Psoas muscle (tissue), 8 donors: ENCODE measurements around the gene NDUFB10. TPM values are rescaled to one million over a fixed set of nuclear protein-coding genes. Genes with fewer than 3 reads are reported as not detected.
"Not testable (repeated sequence)": the region's sequence is repeated elsewhere in the genome, so short reads cannot be mapped to it uniquely, and the experiment has no call there.

Experiments
- ATAC-seq, 4 donors: fragments of 200-7000 bp; cut with Tn5 transposase; one replicate each; pipeline ENCODE4 v1.9.1; 2020; ENCODE audit warnings: moderate library complexity in 3 of 4, mild to moderate bottlenecking in 2 of 4
- DNase-seq, 2 donors: peaks; one replicate each; pipeline ENCODE4 v3.0.0-alpha.2; 2020
- H3K27ac ChIP-seq: fragments of 200-600 bp; one replicate; pipeline ENCODE4 v1.8.0; 2022
- H3K27me3 ChIP-seq, 3 donors: fragments of 200-600 bp in 1 of 3; one replicate each; pipeline versions ENCODE4 v1.6.1 to v1.8.0; 2013 to 2022; ENCODE audit warnings: low read length in 2 of 3, mild to moderate bottlenecking in 2 of 3, moderate library complexity in 1 of 3; ENCODE audit not compliant: insufficient read depth in 3 of 3
- H3K36me3 ChIP-seq, 2 donors: fragments of 200-600 bp in 1 of 2; one replicate each; pipeline versions ENCODE4 v1.6.1 to v1.8.0; 2013 to 2022; ENCODE audit warnings: low read depth in 1 of 2, mild to moderate bottlenecking in 1 of 2, moderate library complexity in 1 of 2; ENCODE audit not compliant: insufficient read depth in 1 of 2
- H3K4me1 ChIP-seq: fragments of 200-600 bp; one replicate; pipeline ENCODE4 v1.8.0; 2022
- H3K4me3 ChIP-seq: fragments of 200-600 bp; one replicate; pipeline ENCODE4 v1.8.0; 2022; ENCODE audit warnings: mild to moderate bottlenecking
- H3K9me3 ChIP-seq: fragments of 200-600 bp; one replicate; pipeline ENCODE4 v1.8.0; 2022
- CTCF ChIP-seq: fragments of 200-600 bp; IDR thresholded peaks from one replicate; pipeline ENCODE4 v1.8.0; 2022; ENCODE audit warnings: antibody characterized with exemption
- WGBS, 3 donors: extraction: QIAGEN DNeasy Blood & Tissue Kit; methylation state at CpG; one replicate each; pipeline versions ENCODE4 v1.1.6 to v1.1.7; 2013; 5-methylcytosine and 5-hydroxymethylcytosine counted together
- intact Hi-C, 2 donors: fragments of 100-400 bp; cut with DNase I; formaldehyde crosslinking; loops; one replicate each; pipeline versions ENCODE4 v1.11.0 to v1.14.2; 2022
- polyA plus RNA-seq, 3 donors: library from polyadenylated mRNA; stranded (reverse); fragments of 200-250 nt; gene quantifications; one replicate each; pipeline ENCODE4 v1.2.3, GENCODE V29; 2013
- total RNA-seq, 4 donors: library from RNA; stranded (reverse); fragmentation: NEBNext Ultra II Directional in 2 of 4; extraction: Animal tissue kit (Norgen Biotek cat#: 25700) in 2 of 4; gene quantifications; one replicate each; pipeline versions ENCODE4 v1.2.1 to v1.2.4, GENCODE V29; 2021 to 2023
- donor health status: healthy with polysubstance abuse.
- donor health status: DM: no; HTN: no; CAD: no; lungs with moderate emphysema.
- donor health status: Bipolar disorder and iron deficiency.
- donor health status: healthy.
- donor health status: DM: yes; HTN: yes; CAD: no.
- donor health status: DM: no; HTN: no; CAD: no.
- donor health status: DM: no; HTN: no; CAD: no.
- donor health status: DM: yes; HTN: yes; CAD: no.

The NDUFB10 gene
- total and polyA plus RNA-seq, 7 donors: 350 to 870 (median 465) TPM

GRCh38 chr16:1958715-1959268 is 546 bp upstream of the NDUFB10 start:
- WGBS, 3 donors: 30 to 42% (median 30%) methylated on average over 13 to 14 of the region's 14 CpGs
- DNase-seq (no peak), ATAC-seq (peak in 3 of 4 donors; percentile 2)
- H3K36me3 ChIP-seq: peaks cover 0 to 30% of the 10 kb centered on the region in 2 donors
- peak overlapping the region; percentile 92 for H3K4me3 ChIP-seq
- peak overlapping the region; percentile 87 for H3K27ac ChIP-seq
- H3K4me1 ChIP-seq: peaks cover 25% of the 10 kb centered on the region
- no peaks in the 10 kb centered on the region for H3K9me3 ChIP-seq
- intact Hi-C loops: loop anchor here in 1 of 2 donors (1.0 kb wide), 1 partner anchor 14 kb away; the partner anchor contains the start of gene TBL3
- TF ChIP-seq CTCF: no peak
- no peaks in the 10 kb centered on the region for H3K27me3 ChIP-seq

GRCh38 chr16:1960665-1961630 is 1.6 kb downstream of the NDUFB10 start:
- Histone ChIP-seq H3K4me1 (peaks cover 31% of the 10 kb centered on the region), H3K27me3 (no peaks in the 10 kb centered on the region), H3K4me3 (peak overlapping the region; percentile 92), H3K27ac (peak overlapping the region; percentile 87), H3K36me3 (peaks cover 0 to 32% of the 10 kb centered on the region in 2 donors), H3K9me3 (no peaks in the 10 kb centered on the region)
- no peak for DNase-seq
- intact Hi-C loops: no loop called here
- ATAC-seq: no peak
- TF ChIP-seq CTCF: no peak
- WGBS, 3 donors: 40 to 49% (median 41%) methylated on average over 20 of the region's 20 CpGs

GRCh38 chr16:1961651-1962067 is 2.3 kb downstream of the NDUFB10 start:
- Histone ChIP-seq H3K9me3 (no peaks in the 10 kb centered on the region), H3K36me3 (peaks cover 0 to 32% of the 10 kb centered on the region in 2 donors), H3K27ac (no peak overlapping the region), H3K4me3 (no peak overlapping the region), H3K27me3 (no peaks in the 10 kb centered on the region), H3K4me1 (peaks cover 34% of the 10 kb centered on the region)
- WGBS, 3 donors: 47 to 64% (median 52%) methylated on average over 6 of the region's 6 CpGs
- no peak for TF ChIP-seq CTCF
- intact Hi-C loops: no loop called here
- DNase-seq (no peak), ATAC-seq (no peak)

GRCh38 chr16:1962161-1963153 is 3.1 kb downstream of the NDUFB10 start:
- H3K27me3 ChIP-seq, H3K9me3 ChIP-seq, DNase-seq, ATAC-seq, intact Hi-C loops, H3K27ac ChIP-seq: not testable (repeated sequence)
- WGBS, 3 donors: 81 to 82% (median 81%) methylated on average over 29 to 37 of the region's 37 CpGs
- peaks cover 0 to 32% of the 10 kb centered on the region in 2 donors for H3K36me3 ChIP-seq
- peaks cover 34% of the 10 kb centered on the region for H3K4me1 ChIP-seq
- peak overlapping the region; percentile 78 for H3K4me3 ChIP-seq
